Osteoblast (primary cell): Measurements from ENCODE around the gene EEA1. TPM values are rescaled to one million over a fixed set of nuclear protein-coding genes. Genes with fewer than 3 reads are reported as not detected.

ENCODE experiments used
- DNase-seq: peaks from one replicate; pipeline ENCODE4 v3.0.0; 2011; ENCODE audit warnings: low spot score, mixed read lengths; ENCODE audit not compliant: insufficient read length; ENCODE audit errors: missing footprints
- H2AFZ ChIP-seq: 2 replicates; pipeline ENCODE4 v1.6.0; 2011; ENCODE audit warnings: mild to moderate bottlenecking, low read length
- H3K27ac ChIP-seq: 2 replicates; pipeline ENCODE4 v1.5.1; 2011; ENCODE audit warnings: mild to moderate bottlenecking, low read depth, low read length, moderate library complexity
- H3K27me3 ChIP-seq: 2 replicates; pipeline ENCODE4 v1.6.0; 2012; ENCODE audit warnings: mild to moderate bottlenecking, control low read depth, inconsistent platforms, low read length, moderate library complexity; ENCODE audit not compliant: insufficient read depth
- H3K36me3 ChIP-seq: 2 replicates; pipeline ENCODE4 v1.5.1; 2011; ENCODE audit warnings: mild to moderate bottlenecking, low read length, control low read depth, moderate library complexity; ENCODE audit not compliant: insufficient read depth
- H3K4me1 ChIP-seq: 2 replicates; pipeline ENCODE4 v1.5.1; 2011; ENCODE audit warnings: mild to moderate bottlenecking, low read length, control low read depth, moderate library complexity; ENCODE audit not compliant: insufficient read depth
- H3K4me2 ChIP-seq: 2 replicates; pipeline ENCODE4 v1.6.0; 2011; ENCODE audit warnings: mild to moderate bottlenecking, low read length; ENCODE audit not compliant: insufficient read depth
- H3K4me3 ChIP-seq: fragments of 200-600 bp; sonication (generic); 3 replicates; pipeline ENCODE4 v1.5.1; 2012; ENCODE audit warnings: mild to moderate bottlenecking, low read length, inconsistent platforms; ENCODE audit not compliant: insufficient read depth
- H3K79me2 ChIP-seq: 2 replicates; pipeline ENCODE4 v1.6.0; 2012; ENCODE audit warnings: mild to moderate bottlenecking, low read length, control low read depth, inconsistent platforms; ENCODE audit not compliant: insufficient read depth
- H3K9me3 ChIP-seq: 2 replicates; pipeline ENCODE4 v1.5.1; 2011; ENCODE audit warnings: low read depth, low read length, control low read depth
- H4K20me1 ChIP-seq: 2 replicates; pipeline ENCODE4 v1.6.0; 2012; ENCODE audit warnings: mild to moderate bottlenecking, low read length, control low read depth; ENCODE audit not compliant: insufficient read depth
- total RNA-seq: library from RNA; depleted of rRNA; stranded (reverse); fragments of >200 nt; gene quantifications from 2 replicates; pipeline ENCODE4 v1.2.3, GENCODE V29; 2012
- TF ChIP-seq, protein P1 (sequence below): IDR thresholded peaks from 2 replicates; pipeline ENCODE4 v1.5.1; 2011; ENCODE audit warnings: mild to moderate bottlenecking, low read depth, low read length, moderate library complexity; ENCODE audit errors: extremely low read depth

EEA1 gene
- total RNA-seq, 1 donor = 32.9 TPM

GRCh38 chr12:92737855-92738850, 190.9 kb downstream of the EEA1 start:
- Histone ChIP-seq H3K4me1 (peaks cover 17% of the 10 kb centered on the region), H3K4me2 (no peak overlapping the region), H3K36me3 (no peaks in the 10 kb centered on the region), H3K4me3 (no peak overlapping the region), H3K27ac (no peak overlapping the region), H3K79me2 (no peaks in the 10 kb centered on the region), H4K20me1 (no peaks in the 10 kb centered on the region), H3K27me3 (no peaks in the 10 kb centered on the region), H3K9me3 (no peaks in the 10 kb centered on the region), H2AFZ (no peak overlapping the region)
- no peak for DNase-seq
- TF ChIP-seq, protein P1, sequence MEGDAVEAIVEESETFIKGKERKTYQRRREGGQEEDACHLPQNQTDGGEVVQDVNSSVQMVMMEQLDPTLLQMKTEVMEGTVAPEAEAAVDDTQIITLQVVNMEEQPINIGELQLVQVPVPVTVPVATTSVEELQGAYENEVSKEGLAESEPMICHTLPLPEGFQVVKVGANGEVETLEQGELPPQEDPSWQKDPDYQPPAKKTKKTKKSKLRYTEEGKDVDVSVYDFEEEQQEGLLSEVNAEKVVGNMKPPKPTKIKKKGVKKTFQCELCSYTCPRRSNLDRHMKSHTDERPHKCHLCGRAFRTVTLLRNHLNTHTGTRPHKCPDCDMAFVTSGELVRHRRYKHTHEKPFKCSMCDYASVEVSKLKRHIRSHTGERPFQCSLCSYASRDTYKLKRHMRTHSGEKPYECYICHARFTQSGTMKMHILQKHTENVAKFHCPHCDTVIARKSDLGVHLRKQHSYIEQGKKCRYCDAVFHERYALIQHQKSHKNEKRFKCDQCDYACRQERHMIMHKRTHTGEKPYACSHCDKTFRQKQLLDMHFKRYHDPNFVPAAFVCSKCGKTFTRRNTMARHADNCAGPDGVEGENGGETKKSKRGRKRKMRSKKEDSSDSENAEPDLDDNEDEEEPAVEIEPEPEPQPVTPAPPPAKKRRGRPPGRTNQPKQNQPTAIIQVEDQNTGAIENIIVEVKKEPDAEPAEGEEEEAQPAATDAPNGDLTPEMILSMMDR = no peak

DNA sequence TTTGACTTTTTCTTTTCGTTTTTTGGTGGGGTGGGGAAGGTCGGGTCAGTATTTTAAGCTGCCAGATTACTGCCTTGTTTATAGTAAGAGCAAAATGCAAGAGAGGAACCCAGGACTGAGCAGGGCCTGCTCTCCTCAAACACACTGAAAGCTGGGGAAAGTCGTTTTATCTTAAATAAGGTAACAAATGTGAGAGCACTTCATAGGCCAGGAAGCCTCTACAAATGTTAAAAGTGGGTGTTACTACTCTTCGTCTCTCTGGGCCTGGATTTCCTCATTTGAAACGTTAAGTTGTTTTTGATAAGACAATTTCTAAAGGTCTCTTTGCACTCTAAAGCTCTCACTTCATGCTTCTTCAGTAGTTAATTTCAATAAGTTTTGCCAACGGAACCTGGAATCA, 192.5 kb downstream of the EEA1 start:
- no peaks in the 10 kb centered on the region for H3K36me3 ChIP-seq
- peaks cover 17% of the 10 kb centered on the region for H3K4me1 ChIP-seq
- H3K9me3 ChIP-seq = no peaks in the 10 kb centered on the region
- no peaks in the 10 kb centered on the region for H4K20me1 ChIP-seq
- TF ChIP-seq, protein P1 = no peak
- no peaks in the 10 kb centered on the region for H3K27me3 ChIP-seq
- no peak overlapping the region for H3K27ac ChIP-seq
- H3K4me3 ChIP-seq = no peak overlapping the region
- H3K4me2 ChIP-seq = no peak overlapping the region
- no peaks in the 10 kb centered on the region for H3K79me2 ChIP-seq
- DNase-seq = no peak
- no peak overlapping the region for H2AFZ ChIP-seq

GRCh38 chr12:92735131-92735721, 193.9 kb downstream of the EEA1 start:
- TF ChIP-seq, protein P1 = peak; percentile 8
- Histone ChIP-seq H3K4me1 (peaks cover 17% of the 10 kb centered on the region), H3K27me3 (no peaks in the 10 kb centered on the region), H3K4me3 (peak overlapping the region; percentile 47), H4K20me1 (no peaks in the 10 kb centered on the region), H3K9me3 (no peaks in the 10 kb centered on the region), H3K79me2 (no peaks in the 10 kb centered on the region), H3K36me3 (no peaks in the 10 kb centered on the region), H3K4me2 (peak overlapping the region; percentile 73), H3K27ac (peak overlapping the region; percentile 95), H2AFZ (peak overlapping the region; percentile 77)
- peak; percentile 1 for DNase-seq

- Histone ChIP-seq H3K4me2 (no peak overlapping the region), H3K27ac (no peak overlapping the region), H4K20me1 (no peaks in the 10 kb centered on the region), H2AFZ (peak overlapping the region; percentile 1), H3K4me3 (no peak overlapping the region), H3K9me3 (no peaks in the 10 kb centered on the region), H3K36me3 (no peaks in the 10 kb centered on the region), H3K27me3 (no peaks in the 10 kb centered on the region), H3K79me2 (no peaks in the 10 kb centered on the region), H3K4me1 (peaks cover 17% of the 10 kb centered on the region)
- TF ChIP-seq, protein P1 = no peak
- peak; percentile 2 for DNase-seq
Observed at GRCh38 chr12:92733661-92734060, 195.4 kb downstream of the EEA1 start.
